GM23248 (cell line): Measurements from ENCODE around the gene INTS15.

Experiments used
- EZH2 ChIP-seq: fragments of 200-600 bp; sonication (generic); IDR thresholded peaks from 2 replicates; pipeline ENCODE4 v1.6.1; 2018; ENCODE audit warnings: antibody characterized with exemption, mild to moderate bottlenecking; ENCODE audit not compliant: insufficient read depth, poor library complexity, severe bottlenecking
- EZH2phosphoT487 ChIP-seq: fragments of 200-600 bp; sonication (generic); IDR thresholded peaks from 2 replicates; pipeline ENCODE4 v1.6.1; 2018; ENCODE audit warnings: antibody characterized with exemption, moderate library complexity, mild to moderate bottlenecking, low read depth; ENCODE audit not compliant: insufficient read depth

DNA sequence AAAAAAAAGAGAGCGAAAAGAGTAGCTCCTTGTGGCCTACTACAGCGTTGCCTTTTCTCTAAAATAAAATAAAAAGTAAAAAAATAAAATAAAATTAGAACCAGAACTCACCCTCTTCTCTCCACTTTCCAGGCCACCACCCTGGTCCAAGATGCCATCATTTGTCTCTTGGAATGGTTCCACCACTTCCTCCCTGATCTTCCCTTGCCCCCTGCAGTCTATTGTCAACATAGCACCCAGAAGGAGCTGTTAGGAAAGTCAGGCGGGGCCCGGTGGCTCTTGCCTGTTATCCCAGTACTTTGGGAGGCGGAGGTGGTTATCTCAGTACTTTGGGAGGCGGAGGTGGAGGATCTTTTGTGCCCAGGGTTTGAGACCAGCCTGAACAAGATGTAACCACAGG is 31.0 kb upstream of the INTS15 start:
- TF ChIP-seq EZH2 (no peak), EZH2phosphoT487 (no peak)
